OCI-LY1 (cell line): ENCODE measurements around the gene OR5AR1.
"Not testable (repeated sequence)": the region's sequence is repeated elsewhere in the genome, so short reads cannot be mapped to it uniquely, and the experiment has no call there.

ENCODE experiments used
- EZH2 ChIP-seq: fragments of 200-600 bp; sonication (generic), shearing (Covaris generic); IDR thresholded peaks from 2 replicates; pipeline ENCODE4 v1.8.0; 2017; ENCODE audit warnings: borderline replicate concordance, mixed run types, mild to moderate bottlenecking, antibody characterized with exemption, low read length, moderate library complexity, mixed read lengths
- TF ChIP-seq, protein P1 (sequence below): fragments of 200-600 bp; sonication (generic), shearing (Covaris generic); IDR thresholded peaks from 2 replicates; pipeline ENCODE4 v1.5.1; 2017; ENCODE audit warnings: mild to moderate bottlenecking, antibody characterized with exemption, low read length, moderate library complexity, mixed read lengths

DNA sequence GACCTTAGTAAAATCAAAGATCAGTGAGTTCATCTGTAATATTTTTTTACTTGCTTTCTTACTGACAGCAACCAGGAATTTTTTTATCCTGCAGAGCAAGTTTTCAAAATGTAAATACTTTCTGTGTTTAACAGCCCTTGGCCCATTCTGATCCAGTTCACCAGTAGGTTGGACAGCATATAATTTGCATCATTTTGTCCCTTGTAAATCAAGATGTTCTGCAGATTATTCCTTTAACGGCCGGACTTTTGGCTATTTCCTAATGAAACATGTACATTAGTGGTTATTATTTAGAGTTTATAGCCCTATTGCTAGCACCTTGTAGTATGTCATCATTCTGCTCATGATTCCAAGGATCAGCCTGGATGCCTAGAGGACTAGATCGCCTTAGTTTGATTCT, 27.7 kb downstream of the OR5AR1 start:
- TF ChIP-seq, protein P1, sequence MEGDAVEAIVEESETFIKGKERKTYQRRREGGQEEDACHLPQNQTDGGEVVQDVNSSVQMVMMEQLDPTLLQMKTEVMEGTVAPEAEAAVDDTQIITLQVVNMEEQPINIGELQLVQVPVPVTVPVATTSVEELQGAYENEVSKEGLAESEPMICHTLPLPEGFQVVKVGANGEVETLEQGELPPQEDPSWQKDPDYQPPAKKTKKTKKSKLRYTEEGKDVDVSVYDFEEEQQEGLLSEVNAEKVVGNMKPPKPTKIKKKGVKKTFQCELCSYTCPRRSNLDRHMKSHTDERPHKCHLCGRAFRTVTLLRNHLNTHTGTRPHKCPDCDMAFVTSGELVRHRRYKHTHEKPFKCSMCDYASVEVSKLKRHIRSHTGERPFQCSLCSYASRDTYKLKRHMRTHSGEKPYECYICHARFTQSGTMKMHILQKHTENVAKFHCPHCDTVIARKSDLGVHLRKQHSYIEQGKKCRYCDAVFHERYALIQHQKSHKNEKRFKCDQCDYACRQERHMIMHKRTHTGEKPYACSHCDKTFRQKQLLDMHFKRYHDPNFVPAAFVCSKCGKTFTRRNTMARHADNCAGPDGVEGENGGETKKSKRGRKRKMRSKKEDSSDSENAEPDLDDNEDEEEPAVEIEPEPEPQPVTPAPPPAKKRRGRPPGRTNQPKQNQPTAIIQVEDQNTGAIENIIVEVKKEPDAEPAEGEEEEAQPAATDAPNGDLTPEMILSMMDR = not testable (repeated sequence)
- not testable (repeated sequence) for TF ChIP-seq EZH2
